Fibroblast of lung (primary cell): Measurements from ENCODE around the gene CCM2. TPM values are rescaled to one million over a fixed set of nuclear protein-coding genes. Genes with fewer than 3 reads are reported as not detected.

Experiments
- DNase-seq, 2 donors: peaks; one replicate each; pipeline versions ENCODE4 v3.0.0 to v3.0.0-alpha.2; 2010; ENCODE audit warnings: low read depth in 2 of 2
- H2AFZ ChIP-seq: 2 replicates; pipeline ENCODE4 v1.5.1; 2012; ENCODE audit warnings: low read length, control low read depth, inconsistent platforms
- H3K27ac ChIP-seq: 2 replicates; pipeline ENCODE4 v1.5.1; 2011; ENCODE audit warnings: low read length, control low read depth; ENCODE audit not compliant: insufficient read depth
- H3K27me3 ChIP-seq: 2 replicates; pipeline ENCODE4 v1.5.1; 2011; ENCODE audit warnings: mild to moderate bottlenecking, low read length; ENCODE audit not compliant: control insufficient read depth, insufficient read depth
- H3K36me3 ChIP-seq: 2 replicates; pipeline ENCODE4 v1.5.1; 2011; ENCODE audit warnings: low read length; ENCODE audit not compliant: control insufficient read depth, insufficient read depth
- H3K4me1 ChIP-seq: 2 replicates; pipeline ENCODE4 v1.5.1; 2011; ENCODE audit warnings: low read length; ENCODE audit not compliant: control insufficient read depth, insufficient read depth; ENCODE audit errors: extremely low read depth
- H3K4me2 ChIP-seq: 2 replicates; pipeline ENCODE4 v1.5.1; 2011; ENCODE audit warnings: low read length, control low read depth; ENCODE audit not compliant: insufficient read depth; ENCODE audit errors: extremely low read depth
- H3K4me3 ChIP-seq, 4 experiments: fragments of 200-600 bp in 1 of 4; sonication (generic) in 1 of 4; replicated peaks in 1 of 4; 2 replicates each; pipeline ENCODE4 v1.5.1; 2011 to 2016; ENCODE audit warnings: low read length in 4 of 4, low read depth in 3 of 4, mild to moderate bottlenecking in 3 of 4, control low read depth in 2 of 4, inconsistent platforms in 1 of 4, mixed read lengths in 1 of 4; ENCODE audit not compliant: insufficient read depth in 1 of 4; ENCODE audit errors: control extremely low read depth in 1 of 4
- H3K79me2 ChIP-seq: 2 replicates; pipeline ENCODE4 v1.5.1; 2012; ENCODE audit warnings: mild to moderate bottlenecking, low read length, inconsistent platforms; ENCODE audit not compliant: control insufficient read depth, insufficient read depth
- H3K9ac ChIP-seq: 2 replicates; pipeline ENCODE4 v1.5.1; 2011; ENCODE audit warnings: mild to moderate bottlenecking, low read length, control low read depth; ENCODE audit not compliant: insufficient read depth
- H3K9me3 ChIP-seq: 2 replicates; pipeline ENCODE4 v1.5.1; 2012; ENCODE audit warnings: low read depth, low read length; ENCODE audit not compliant: control insufficient read depth, insufficient read depth
- H4K20me1 ChIP-seq: 2 replicates; pipeline ENCODE4 v1.5.1; 2011; ENCODE audit warnings: low read length; ENCODE audit not compliant: control insufficient read depth, insufficient read depth; ENCODE audit errors: extremely low read depth
- EZH2 ChIP-seq: IDR thresholded peaks from 2 replicates; pipeline ENCODE4 v1.5.1; 2012; ENCODE audit warnings: low read length, control low read depth, mild to moderate bottlenecking; ENCODE audit errors: missing control alignments
- polyA plus RNA-seq, 2 donors: library from polyadenylated mRNA; depleted of rRNA in 1 of 2; stranded (reverse) in 1 of 2; unstranded in 1 of 2; fragments of >200 nt; gene quantifications; 2 replicates each; pipeline ENCODE4 v1.2.1, GENCODE V29; 2011 to 2012; ENCODE audit warnings: missing spikeins in 1 of 2
- total RNA-seq: library from RNA; depleted of rRNA; stranded (reverse); fragments of >200 nt; gene quantifications from 2 replicates; pipeline ENCODE4 v1.2.1, GENCODE V29; 2014
- TF ChIP-seq, protein P1 (sequence below), 2 donors: IDR thresholded peaks in 1 of 2; conservative IDR thresholded peaks in 1 of 2; 1 replicate in 1 of 2; 2 replicates in 1 of 2; pipeline ENCODE4 v1.5.1; 2011 to 2012; ENCODE audit warnings: low read length in 2 of 2, control low read depth in 1 of 2, inconsistent platforms in 1 of 2, low read depth in 1 of 2, mild to moderate bottlenecking in 1 of 2

CCM2 gene
- total and polyA plus RNA-seq, 2 donors (not counting 1 experiment from before 2014, with no cell fraction given), result 27.8 to 52.4 TPM

DNA sequence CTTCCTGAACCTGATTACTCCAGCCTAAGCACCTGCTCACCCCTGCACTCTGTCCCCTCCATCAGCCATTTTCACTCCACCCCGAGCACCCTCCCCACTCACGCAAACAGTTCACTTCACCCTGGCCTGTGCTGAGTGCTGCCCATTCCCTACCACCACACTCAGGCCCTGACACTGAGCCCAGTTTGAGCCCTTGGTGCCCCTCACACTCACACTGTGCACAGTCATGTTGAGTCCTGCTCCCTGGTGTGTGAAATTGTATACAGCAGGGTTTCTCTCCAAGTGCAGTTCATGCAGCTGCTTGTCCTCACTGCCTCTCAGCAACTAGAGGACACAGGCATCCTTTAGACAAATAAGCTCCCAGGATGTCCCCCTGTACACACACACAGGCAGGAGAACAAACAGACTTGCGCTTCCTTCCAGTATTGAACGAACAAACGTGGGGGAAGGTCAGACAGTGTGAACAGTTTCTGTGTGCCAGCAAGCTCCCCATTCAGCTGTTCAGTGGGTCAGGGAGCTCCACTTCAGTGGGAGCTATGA lies 28.0 kb upstream of the CCM2 start:
- H3K27ac ChIP-seq, result no peak overlapping the region
- no peaks in the 10 kb centered on the region for H3K9me3 ChIP-seq
- no peaks in the 10 kb centered on the region for H3K4me1 ChIP-seq
- no peaks in the 10 kb centered on the region for H3K36me3 ChIP-seq
- peaks cover 3% of the 10 kb centered on the region for H3K27me3 ChIP-seq
- no peak overlapping the region for H3K9ac ChIP-seq
- H3K4me2 ChIP-seq, result no peak overlapping the region
- H3K79me2 ChIP-seq, result no peaks in the 10 kb centered on the region
- H3K4me3 ChIP-seq, result no peak overlapping the region
- H4K20me1 ChIP-seq, result no peaks in the 10 kb centered on the region
- TF ChIP-seq, protein P1, sequence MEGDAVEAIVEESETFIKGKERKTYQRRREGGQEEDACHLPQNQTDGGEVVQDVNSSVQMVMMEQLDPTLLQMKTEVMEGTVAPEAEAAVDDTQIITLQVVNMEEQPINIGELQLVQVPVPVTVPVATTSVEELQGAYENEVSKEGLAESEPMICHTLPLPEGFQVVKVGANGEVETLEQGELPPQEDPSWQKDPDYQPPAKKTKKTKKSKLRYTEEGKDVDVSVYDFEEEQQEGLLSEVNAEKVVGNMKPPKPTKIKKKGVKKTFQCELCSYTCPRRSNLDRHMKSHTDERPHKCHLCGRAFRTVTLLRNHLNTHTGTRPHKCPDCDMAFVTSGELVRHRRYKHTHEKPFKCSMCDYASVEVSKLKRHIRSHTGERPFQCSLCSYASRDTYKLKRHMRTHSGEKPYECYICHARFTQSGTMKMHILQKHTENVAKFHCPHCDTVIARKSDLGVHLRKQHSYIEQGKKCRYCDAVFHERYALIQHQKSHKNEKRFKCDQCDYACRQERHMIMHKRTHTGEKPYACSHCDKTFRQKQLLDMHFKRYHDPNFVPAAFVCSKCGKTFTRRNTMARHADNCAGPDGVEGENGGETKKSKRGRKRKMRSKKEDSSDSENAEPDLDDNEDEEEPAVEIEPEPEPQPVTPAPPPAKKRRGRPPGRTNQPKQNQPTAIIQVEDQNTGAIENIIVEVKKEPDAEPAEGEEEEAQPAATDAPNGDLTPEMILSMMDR (conservative IDR thresholded peaks at IDR 0.05 in 1 of 2, IDR thresholded peaks at IDR 0.05 in 1 of 2; ENCODE audit: low read depth in 1 of 2, low read length in 2 of 2), result no peak
- TF ChIP-seq EZH2, result no peak
- DNase-seq, result no peak
- no peak overlapping the region for H2AFZ ChIP-seq

DNA sequence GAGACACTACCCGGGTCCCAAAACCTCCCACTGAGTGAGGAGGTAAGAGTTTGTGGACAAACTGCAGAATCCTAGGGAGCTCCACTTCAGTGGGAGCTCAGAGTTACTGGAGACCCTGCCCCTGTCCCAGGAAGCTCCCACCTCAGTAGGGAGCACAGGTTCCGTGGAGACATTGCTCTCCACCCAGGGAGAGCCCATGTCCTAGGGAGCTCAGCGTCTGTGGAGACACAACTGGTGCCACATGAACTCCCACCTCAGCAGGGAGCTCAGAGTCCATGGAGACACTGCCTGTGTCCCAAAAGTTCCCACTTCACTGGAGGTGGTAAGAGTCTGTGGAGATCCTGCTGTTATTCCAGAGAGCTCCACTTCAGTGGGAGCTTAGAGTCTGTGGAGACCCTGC lies 27.4 kb upstream of the CCM2 start:
- Histone ChIP-seq H3K4me1 (no peaks in the 10 kb centered on the region), H3K4me2 (no peak overlapping the region), H4K20me1 (no peaks in the 10 kb centered on the region), H3K9ac (no peak overlapping the region), H3K4me3 (no peak overlapping the region), H3K79me2 (no peaks in the 10 kb centered on the region), H3K27ac (no peak overlapping the region), H2AFZ (no peak overlapping the region), H3K36me3 (no peaks in the 10 kb centered on the region), H3K27me3 (peaks cover 3% of the 10 kb centered on the region), H3K9me3 (no peaks in the 10 kb centered on the region)
- no peak for DNase-seq
- no peak for TF ChIP-seq EZH2
- TF ChIP-seq, protein P1 (conservative IDR thresholded peaks at IDR 0.05 in 1 of 2, IDR thresholded peaks at IDR 0.05 in 1 of 2; ENCODE audit: low read depth in 1 of 2, low read length in 2 of 2), result no peak

DNA sequence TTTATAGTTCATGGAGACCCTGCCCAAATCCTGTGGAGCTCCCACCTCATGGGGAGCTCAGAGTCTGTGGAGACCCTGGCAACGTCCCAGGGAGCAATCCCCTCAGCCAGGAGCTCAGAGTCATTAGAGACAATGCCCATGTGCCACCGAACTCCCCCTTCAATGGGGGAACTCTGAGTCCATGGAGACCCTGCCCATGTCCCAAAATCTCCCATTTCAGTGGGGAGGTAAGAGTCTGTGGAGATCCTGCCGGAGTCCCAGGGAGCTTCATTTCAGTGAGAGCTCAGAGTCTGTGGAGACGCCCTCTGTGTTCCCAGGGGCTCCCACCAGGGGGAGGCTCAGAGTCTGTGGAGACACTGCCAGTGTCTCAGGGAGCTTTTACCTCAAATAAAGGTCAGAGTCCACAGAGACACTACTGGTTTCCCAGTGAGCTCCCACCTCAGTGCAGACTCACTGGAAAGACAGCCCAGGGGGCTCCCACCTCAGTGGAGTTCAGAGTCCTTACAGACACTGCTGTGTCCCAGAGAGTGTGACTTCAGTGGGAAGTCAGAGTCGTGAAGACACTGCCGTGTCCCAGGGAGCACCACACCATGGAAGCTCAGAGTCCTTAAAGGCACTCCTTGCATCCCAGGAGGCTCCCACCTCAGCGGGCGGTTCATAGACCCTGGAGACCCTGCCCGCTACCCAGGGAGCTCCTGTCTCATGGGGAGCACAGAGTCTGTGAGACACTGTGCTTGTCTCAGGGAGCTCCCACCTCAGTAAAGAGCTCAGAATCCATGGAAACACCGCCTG lies 26.2 kb upstream of the CCM2 start:
- H3K79me2 ChIP-seq, result no peaks in the 10 kb centered on the region
- no peak for TF ChIP-seq EZH2
- TF ChIP-seq, protein P1 (conservative IDR thresholded peaks at IDR 0.05 in 1 of 2, IDR thresholded peaks at IDR 0.05 in 1 of 2; ENCODE audit: low read depth in 1 of 2, low read length in 2 of 2), result peak; percentile 57 to 58
- no peak overlapping the region for H3K4me2 ChIP-seq
- no peak overlapping the region for H3K9ac ChIP-seq
- H3K4me3 ChIP-seq, result no peak overlapping the region
- no peak overlapping the region for H2AFZ ChIP-seq
- H4K20me1 ChIP-seq, result no peaks in the 10 kb centered on the region
- no peaks in the 10 kb centered on the region for H3K4me1 ChIP-seq
- H3K36me3 ChIP-seq, result peaks cover 2% of the 10 kb centered on the region
- no peak for DNase-seq
- H3K9me3 ChIP-seq, result no peaks in the 10 kb centered on the region
- peaks cover 3% of the 10 kb centered on the region for H3K27me3 ChIP-seq
- H3K27ac ChIP-seq, result no peak overlapping the region
